NOMO-1 treated with DMSO at 0.1 percent for 48 hours (cell line): ENCODE measurements around the gene SMG9.
"Not testable (repeated sequence)": the region's sequence is repeated elsewhere in the genome, so short reads cannot be mapped to it uniquely, and the experiment has no call there.

Source experiments
- DNase-seq: peaks from one replicate; lab custom pipeline; 2025; ENCODE audit not compliant: unreplicated experiment; lab: John Stamatoyannopoulos, UW

The SMG9 gene

GRCh38 chr19:43695985-43696704, 58.6 kb downstream of the SMG9 start:
- DNase-seq, result peak; percentile 59

GRCh38 chr19:43694553-43694952, 60.2 kb downstream of the SMG9 start:
- no peak for DNase-seq

GRCh38 chr19:43692877-43693276, 61.9 kb downstream of the SMG9 start:
- peak; percentile 89 for DNase-seq

- no peak for DNase-seq
These were observed 62.4 kb downstream of the SMG9 start for GRCh38 chr19:43692385-43692784.

GRCh38 chr19:43691755-43692154, 63.0 kb downstream of the SMG9 start:
- DNase-seq, result no peak

GRCh38 chr19:43690890-43691289, 63.9 kb downstream of the SMG9 start:
- DNase-seq, result peak; percentile 48

GRCh38 chr19:43690444-43690843, 64.3 kb downstream of the SMG9 start:
- DNase-seq, result no peak

GRCh38 chr19:43688059-43688701, 66.6 kb downstream of the SMG9 start:
- peak; percentile 19 for DNase-seq

GRCh38 chr19:43687660-43687997, 67.1 kb downstream of the SMG9 start:
- no peak for DNase-seq

GRCh38 chr19:43684326-43684725, 70.4 kb downstream of the SMG9 start:
- peak; percentile 51 for DNase-seq

- DNase-seq, result no peak
These were observed 70.9 kb downstream of the SMG9 start for GRCh38 chr19:43683905-43684304.

- peak; percentile 65 for DNase-seq
These were observed 71.7 kb downstream of the SMG9 start for GRCh38 chr19:43682824-43683661.

GRCh38 chr19:43682269-43682668, 72.5 kb downstream of the SMG9 start:
- not testable (repeated sequence) for DNase-seq

- peak; percentile 57 for DNase-seq
These were observed 72.9 kb downstream of the SMG9 start for GRCh38 chr19:43681821-43682220.

GRCh38 chr19:43678512-43679261, 76.1 kb downstream of the SMG9 start:
- peak; percentile 92 for DNase-seq
